Hematopoietic multipotent progenitor cell (in vitro differentiated cells): Measurements from ENCODE around the gene SSH2. TPM values are rescaled to one million over a fixed set of nuclear protein-coding genes. Genes with fewer than 3 reads are reported as not detected.
"Not testable (repeated sequence)": the region's sequence is repeated elsewhere in the genome, so short reads cannot be mapped to it uniquely, and the experiment has no call there.

Experiments used
- DNase-seq, 3 donors: peaks; one replicate each; pipeline ENCODE4 v3.0.0-alpha.2; 2011 to 2015; ENCODE audit warnings: low read depth in 2 of 3, low spot score in 2 of 3
- total RNA-seq: library from RNA; depleted of rRNA; stranded (reverse); fragments of >200 nt; gene quantifications from one replicate; pipeline ENCODE4 v1.2.3, GENCODE V29; 2012

SSH2 gene, protein sequence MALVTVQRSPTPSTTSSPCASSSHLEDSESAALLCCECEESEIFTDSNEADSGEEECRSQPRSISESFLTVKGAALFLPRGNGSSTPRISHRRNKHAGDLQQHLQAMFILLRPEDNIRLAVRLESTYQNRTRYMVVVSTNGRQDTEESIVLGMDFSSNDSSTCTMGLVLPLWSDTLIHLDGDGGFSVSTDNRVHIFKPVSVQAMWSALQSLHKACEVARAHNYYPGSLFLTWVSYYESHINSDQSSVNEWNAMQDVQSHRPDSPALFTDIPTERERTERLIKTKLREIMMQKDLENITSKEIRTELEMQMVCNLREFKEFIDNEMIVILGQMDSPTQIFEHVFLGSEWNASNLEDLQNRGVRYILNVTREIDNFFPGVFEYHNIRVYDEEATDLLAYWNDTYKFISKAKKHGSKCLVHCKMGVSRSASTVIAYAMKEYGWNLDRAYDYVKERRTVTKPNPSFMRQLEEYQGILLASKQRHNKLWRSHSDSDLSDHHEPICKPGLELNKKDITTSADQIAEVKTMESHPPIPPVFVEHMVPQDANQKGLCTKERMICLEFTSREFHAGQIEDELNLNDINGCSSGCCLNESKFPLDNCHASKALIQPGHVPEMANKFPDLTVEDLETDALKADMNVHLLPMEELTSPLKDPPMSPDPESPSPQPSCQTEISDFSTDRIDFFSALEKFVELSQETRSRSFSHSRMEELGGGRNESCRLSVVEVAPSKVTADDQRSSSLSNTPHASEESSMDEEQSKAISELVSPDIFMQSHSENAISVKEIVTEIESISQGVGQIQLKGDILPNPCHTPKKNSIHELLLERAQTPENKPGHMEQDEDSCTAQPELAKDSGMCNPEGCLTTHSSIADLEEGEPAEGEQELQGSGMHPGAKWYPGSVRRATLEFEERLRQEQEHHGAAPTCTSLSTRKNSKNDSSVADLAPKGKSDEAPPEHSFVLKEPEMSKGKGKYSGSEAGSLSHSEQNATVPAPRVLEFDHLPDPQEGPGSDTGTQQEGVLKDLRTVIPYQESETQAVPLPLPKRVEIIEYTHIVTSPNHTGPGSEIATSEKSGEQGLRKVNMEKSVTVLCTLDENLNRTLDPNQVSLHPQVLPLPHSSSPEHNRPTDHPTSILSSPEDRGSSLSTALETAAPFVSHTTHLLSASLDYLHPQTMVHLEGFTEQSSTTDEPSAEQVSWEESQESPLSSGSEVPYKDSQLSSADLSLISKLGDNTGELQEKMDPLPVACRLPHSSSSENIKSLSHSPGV (N-terminal part only)
- total RNA-seq = 19.7 TPM

DNA sequence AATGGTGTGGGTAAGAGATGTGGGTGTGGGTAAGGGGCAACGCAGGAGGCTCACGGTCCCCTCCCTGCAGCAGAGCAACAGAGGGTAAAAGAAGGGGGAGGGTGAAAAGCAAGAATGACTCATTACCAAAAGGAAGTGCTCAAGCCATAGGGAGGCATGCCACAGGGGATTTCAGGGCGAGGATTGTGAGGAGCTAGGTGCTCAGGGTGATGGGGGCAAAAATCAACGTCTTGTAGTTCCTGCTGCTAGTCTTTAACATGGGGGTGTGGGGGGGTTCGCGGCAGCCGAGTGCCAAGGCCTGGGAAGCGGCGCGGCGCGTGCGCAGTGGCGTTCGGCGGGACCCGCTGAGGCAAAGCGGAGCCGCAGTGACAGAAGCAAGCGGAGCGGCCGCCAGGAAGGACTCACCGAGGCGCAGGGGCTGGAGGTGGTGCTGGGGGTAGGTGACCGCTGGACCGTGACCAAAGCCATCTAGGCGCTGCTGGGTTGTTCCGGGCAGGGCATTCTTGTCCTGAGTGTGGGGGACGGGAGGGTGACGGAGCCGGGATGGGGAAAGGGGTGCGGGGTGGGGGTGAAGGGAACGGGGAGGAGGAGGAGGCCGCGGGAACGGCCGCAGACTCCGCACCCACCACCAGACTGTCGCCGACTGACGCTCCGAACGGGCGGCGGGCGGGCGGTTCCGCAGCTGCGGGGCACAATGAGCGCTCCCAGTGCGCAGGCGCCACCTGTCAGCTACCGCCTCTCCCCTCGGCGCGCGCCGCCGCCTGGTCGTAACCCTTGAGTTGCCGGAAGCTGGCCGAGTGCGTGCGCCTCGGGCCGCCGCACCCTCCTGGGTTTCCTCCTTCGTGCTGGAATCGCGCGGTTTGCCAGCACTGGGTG lies at the start of gene SSH2:
TSS of gene SSH2 (minus strand) at position 696 of the 876 bp plus-strand sequence. CDS start at position 468, 228 bp downstream.
- peak; percentile 73 to 93 (median 87) for DNase-seq

DNA sequence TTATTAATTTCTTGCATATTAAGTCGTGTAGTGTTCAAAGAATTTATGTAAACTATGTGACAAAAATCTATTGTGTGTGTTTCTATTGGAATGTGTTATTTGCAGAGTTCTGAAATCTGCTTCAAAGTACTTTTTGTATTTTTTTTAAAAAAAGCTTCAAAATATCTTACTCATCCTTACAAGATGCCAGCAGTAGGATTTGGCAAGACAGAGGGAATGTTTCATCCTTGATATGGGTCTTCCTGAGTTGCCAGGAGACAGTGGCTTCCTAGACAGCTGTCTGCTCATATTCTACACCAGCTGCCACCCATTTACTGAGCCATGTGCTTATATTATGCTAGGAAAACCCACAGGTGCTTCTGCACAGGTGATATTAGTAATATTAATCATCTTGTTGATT lies 47.8 kb upstream of the SSH2 start:
- no peak for DNase-seq

DNA sequence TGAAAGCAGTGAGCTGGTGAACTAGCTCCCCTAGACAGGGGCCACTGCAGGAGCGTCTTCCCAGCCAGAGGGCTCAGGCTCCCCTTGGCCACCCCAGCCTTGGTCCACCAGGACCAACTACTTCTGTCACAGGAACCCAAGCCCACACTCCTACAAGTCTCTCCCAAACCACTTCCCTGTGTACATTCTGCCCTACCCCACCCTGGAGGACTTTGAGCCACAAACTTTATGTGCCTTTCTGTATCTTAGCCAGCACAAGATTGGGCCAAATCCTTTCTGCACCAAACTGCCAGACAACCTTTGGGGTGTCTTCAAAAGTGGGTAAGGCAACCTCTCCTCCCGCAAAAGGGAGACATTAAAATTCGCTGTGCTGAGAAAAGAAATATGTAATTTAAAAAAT lies 43.0 kb upstream of the SSH2 start:
- DNase-seq = no peak

DNA sequence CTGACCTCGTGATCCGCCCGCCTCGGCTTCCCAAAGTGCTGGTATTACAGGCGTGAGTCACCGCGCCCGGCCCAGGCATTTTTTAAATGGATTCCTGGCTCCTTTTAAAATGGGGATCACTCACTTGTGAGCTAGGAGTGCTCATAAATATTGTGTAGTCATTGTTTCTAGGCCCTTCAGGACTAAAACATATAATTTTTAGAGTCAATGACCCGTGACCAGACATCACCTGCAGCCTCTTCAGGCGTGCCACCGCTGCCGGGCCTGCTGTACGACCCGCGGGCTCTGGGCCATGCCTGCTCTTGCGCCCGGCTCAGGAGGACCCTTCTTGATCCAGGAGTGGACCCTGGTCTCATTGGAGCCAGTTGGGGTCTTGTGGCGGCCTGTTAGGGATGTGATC lies 42.2 kb upstream of the SSH2 start:
- no peak for DNase-seq

DNA sequence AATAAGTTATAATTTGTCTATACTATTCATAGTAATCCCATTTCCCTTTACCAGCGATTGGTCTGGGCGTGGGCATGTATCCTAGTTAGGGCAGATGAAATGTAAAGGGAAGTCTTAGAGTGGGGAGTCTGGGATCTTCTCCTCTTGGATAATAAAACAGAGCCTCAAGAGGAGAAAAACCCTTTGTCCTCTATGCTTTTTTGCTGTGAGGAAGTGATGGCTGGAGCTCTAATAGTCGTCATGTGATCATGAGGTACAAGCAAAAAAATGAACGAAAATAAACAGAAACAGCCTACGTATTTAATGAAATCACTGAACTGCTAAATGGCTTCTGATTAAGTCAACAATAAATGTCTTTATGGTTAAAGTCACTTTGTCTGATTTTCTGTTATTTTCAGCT lies 38.2 kb upstream of the SSH2 start:
- DNase-seq = no peak

DNA sequence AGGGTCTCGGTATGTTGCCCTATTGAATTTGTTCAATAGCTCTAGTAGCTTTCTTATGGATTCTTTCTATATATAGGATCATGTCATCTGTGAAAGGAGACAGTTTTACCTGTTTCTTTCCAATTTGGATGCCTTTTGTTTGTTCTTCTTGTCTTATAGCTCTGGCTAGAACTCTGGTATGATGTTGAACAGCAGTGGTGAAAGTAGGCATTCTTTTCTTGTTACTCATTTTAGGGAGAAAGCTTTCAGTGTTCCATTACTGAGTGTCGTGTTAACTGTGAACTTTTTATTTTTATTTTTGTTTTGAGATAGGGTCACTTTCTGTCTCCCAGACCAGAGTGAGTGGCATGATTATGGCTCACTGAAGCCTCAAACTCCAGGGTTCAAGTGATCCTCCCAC lies 32.6 kb upstream of the SSH2 start:
- no peak for DNase-seq

DNA sequence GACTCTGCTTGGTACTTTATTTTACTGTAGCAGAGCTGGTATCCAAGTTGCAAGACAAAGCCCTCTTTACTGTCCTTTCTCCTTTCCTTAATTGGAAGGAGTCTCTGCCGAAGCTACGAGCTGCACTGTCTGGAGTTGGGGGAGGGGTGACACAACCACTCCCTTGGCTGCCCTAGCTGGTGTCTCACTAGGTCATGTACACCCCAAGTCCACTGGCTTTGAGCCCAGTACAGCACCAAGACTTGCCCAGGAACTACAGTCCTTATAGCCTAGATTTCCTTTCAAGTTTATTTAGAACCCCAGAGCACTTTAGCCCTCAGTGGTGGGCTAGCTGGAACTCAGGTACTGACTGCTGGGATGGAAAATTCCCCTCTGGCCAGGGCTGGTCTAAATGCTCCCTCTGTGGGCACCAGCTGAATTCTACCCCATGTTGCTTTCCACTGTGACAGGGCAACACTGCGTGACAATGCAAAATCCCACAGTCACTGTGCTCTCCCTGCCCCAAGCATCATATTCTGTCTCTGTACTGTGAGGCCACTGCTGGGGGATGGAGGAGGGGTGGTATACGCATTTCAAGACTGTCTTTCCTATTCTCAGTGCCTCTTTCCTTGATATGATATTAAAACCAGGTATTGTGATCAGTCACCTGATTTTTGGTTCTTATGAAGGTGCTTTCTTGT lies 29.8 kb upstream of the SSH2 start:
- no peak for DNase-seq

DNA sequence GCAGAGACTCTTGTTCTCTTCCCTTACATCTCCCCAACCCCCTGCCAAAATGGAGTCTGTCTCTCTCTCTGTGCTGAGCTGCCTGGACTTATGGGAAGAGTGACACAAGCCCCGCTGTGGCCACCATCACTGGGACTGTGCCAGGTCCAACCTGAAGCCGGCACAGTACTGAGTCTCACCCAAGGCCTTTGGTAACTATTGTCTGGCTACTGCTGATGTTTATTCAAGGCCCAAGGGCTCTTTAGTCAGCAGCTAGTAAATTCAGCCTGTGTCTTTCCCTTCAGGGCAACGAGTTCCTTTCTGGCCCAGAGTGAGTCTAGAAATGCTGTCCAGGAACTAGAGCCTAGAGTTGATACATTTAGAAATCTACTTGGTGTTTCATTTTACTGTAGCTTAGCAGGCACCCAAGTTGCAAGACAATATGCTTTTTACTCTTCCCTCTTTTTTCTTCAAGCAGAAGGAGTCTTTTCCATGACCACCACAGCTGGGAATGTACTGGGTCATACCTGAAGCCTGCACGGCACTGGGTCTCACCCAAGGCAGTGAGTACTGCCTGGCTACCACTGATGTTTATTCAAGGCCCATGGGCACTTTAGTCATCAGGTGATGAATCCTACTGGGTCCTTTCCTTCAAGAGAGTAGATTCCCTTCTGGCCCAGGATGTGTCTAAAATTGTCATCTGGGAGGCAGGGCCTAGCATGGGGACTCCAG lies 29.1 kb upstream of the SSH2 start:
- no peak for DNase-seq

DNA sequence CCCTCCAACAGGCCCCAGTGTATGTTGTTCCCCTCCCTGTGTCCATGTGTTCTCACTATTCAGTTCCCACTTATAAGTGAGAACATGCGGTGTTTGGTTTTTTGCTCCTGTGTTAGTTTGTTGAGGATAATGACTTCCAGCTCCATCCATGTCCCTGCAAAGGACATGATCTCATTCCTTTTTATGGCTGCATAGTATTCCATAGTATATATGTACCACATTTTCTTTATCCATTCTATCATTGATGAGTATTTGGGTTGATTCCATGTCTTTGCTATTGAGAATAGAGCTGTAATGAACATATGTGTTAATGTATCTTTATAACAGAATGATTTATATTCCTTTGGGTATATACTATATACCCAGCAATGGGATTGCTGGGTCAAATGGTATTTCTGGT lies 27.5 kb upstream of the SSH2 start:
- not testable (repeated sequence) for DNase-seq

DNA sequence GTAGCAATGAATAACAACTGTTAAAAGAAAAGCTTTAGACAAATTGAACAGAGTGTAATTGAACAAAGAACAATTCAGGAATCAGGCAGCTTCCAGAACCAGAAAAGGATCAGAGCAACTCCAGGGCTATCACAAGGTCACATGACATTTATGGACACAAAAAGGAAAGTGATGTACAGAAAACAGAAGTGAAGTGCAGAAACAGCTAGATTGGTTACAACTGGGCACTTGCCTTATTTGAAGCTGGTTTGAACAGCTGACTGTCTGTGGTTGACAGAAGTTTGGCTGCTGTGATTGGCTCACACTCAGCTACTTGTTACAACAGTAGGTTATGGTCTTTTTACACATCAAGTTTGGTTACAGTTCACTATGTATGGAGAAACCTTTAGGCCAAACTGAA lies 26.2 kb upstream of the SSH2 start:
- peak in 1 of 3 donors; percentile 10 for DNase-seq

DNA sequence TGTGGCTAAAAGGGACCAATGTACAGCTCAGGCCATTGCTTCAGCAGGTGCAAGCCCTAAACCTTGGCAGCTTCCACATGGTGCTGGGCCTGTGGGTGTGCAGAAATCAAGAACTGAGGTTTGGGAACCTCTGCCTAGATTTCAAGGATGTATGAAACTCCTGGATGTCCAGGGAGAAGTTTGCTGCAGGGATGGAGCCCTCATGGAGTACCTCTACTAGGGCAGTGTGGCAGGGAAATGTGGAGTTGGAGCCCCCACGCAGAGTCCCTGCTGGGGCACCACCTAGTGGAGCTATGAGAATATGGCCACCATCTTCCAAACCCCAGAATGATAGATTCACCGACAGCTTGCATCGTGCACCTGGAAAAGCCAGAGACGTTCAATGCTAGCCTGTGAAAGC lies 24.4 kb upstream of the SSH2 start:
- DNase-seq = no peak

DNA sequence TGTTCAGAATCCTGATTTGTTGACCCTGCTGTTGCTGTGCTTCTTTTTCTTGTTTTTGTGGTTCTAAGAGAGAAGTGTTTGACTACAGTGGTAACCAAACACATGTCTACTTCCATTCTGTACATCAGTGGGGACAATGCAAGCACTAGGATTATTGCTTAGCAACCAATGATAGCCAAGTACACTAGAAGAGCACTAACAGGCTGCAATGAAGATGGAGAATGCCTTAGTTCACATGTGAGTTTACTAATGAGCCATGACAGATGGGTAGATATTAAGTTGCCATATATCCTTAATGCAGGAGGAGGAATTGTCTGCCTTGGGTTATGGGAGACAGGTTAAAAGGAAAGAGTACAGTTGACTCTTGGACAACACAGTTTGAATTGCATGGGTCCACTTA lies 19.7 kb upstream of the SSH2 start:
- DNase-seq = no peak

DNA sequence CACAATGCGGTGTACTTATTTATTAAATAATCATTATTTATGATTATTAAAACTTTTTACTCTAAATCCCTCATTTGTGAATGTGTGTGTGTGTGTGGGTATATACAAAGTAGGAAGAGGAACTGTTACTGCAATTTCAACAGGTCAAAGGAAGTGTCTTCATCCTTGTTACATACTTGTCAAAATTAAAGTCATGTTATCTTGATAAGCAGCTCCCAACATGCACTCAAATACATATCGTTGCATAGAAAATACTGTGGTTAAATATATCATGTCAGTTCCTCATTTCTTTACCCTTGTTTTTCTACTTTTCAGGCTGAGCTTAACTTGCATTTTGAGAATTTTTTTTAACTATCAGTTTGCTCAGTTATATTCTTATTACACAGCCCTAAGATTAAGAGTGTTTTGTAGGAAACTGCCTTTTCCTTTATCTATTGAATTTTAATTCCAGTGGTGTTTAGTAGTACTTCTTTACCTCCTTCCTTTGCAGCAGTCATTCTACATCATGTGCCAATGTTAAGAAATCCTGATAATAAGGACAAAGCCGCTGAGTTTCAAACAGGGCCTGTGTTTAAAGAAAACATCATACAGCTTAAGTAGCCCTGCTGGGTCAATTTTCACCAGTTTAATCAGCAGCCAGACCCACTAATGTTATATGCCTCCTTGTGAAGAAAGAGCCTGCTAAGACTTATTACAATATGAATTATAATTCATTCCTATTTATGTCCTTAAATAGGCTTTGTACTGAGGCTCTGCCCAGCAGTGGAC lies 18.6 kb upstream of the SSH2 start:
- DNase-seq = peak in 2 of 3 donors; percentile 40 to 84

DNA sequence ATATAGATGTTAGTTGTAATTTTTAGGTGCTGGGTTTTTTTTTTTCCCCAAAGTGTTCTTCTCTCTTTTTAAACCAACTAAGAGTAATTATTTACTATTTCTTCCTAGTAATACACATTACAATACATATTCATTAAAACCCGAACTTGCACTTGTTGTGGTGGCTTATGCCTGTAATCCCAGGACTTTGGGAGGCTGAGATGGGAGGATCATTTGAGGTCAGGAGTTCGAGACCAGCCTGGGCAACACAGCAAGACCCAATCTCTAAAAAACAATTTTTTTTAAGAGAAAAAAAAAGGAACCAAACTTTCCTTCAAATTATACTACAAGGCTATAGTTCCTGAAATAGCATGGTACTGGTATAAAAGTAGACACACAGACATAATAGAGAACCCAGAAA lies 15.3 kb upstream of the SSH2 start:
- no peak for DNase-seq

DNA sequence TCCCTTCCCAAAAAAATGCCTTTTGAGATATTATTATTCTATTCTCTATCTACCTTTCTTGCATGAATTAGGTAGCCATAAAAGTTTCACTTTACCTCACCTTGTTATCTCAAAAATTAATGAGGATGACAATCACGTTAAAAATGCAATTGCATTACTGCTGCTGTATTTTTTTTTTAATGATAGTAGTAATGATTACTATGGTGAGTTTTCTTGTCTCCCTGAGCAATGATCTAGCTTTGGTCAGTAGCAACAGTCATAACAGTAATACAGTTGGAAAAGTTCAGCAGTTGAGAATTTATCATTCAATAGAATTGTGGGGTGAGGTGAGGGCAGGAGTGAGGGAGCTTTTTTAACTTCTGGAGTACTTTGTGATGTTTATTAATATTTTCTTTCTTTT lies 11.3 kb upstream of the SSH2 start, which contains the start of gene EFCAB5:
TSS of gene EFCAB5 (plus strand) at position 301 of the 400 bp plus-strand sequence. CDS start 163 bp downstream, outside the sequence.
- no peak for DNase-seq

DNA sequence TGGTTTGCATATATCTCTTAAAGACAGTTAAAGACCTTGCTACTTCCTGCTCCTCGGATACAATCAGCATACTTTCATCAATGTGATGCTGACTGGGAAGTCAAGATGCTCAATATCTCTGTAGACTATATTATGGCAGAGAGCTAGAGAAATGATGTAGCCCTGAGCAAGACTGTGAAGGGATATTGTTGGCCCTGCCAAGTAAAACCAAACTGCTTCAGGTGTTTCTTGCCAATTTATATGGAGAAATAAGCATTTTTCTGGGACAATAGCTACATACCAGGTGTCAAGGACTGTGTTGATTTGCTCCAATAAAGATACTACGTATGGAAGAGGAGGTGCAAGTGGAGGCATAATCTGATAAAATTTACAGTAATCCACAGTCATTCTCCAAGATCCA lies 6.7 kb upstream of the SSH2 start:
- DNase-seq = no peak

DNA sequence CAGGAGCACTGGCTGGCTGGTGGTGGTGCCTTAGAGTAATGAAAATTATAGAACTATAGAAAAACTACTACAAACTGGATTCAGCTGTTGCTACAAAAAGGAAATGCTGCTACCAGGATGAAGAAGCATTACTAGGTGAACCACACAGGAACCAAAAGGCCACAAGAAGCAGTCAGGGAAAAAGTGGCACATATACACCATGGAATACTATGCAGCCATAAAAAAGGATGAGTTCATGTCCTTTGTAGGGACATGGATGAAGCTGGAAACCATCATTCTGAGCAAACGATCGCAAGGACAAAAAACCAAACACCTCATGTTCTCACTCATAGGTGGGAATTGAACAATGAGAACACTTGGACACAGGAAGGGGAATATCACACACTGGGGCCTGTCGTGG lies 5.9 kb upstream of the SSH2 start:
- DNase-seq = not testable (repeated sequence)

DNA sequence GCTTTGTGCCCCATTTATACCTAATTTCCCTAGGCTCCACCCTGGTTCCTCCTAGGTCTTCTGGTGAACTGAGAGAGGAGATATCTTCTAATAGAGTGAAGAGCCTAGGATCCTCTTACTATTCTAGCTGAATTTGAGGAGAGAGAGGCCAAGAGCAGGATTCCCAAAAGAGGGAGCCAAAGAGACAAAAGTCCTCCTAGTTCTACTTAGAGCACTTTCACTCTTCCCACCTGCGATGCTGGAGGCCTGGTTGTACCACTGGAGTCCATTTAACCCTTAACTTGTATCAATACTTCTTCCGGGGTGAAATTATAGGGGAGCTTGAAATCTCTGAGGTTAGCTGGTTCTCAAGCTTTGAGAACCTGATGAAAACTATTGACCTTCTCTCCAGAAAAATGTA lies 3.4 kb upstream of the SSH2 start:
- DNase-seq = no peak
